D721Med (cell line): Measurements from ENCODE around the gene STIM2.

Source experiments
- DNase-seq: peaks from one replicate; pipeline ENCODE4 v3.0.0; 2011; ENCODE audit warnings: low spot score; ENCODE audit not compliant: insufficient read length
- FAIRE-seq: peaks from 2 replicates; lab custom pipeline; 2011; peaks lifted over from hg19 to GRCh38; lab: Jason Lieb, UNC
- CTCF ChIP-seq: IDR thresholded peaks from 2 replicates; pipeline ENCODE4 v1.5.1; 2012; ENCODE audit warnings: mild to moderate bottlenecking, control low read depth; ENCODE audit not compliant: insufficient read depth; ENCODE audit errors: missing control alignments

The STIM2 gene

GRCh38 chr4:26867914-26868684 is 7.5 kb downstream of the STIM2 start:
- FAIRE-seq = no peak
- TF ChIP-seq CTCF = no peak
- DNase-seq = no peak

GRCh38 chr4:26870576-26871262 is 10.1 kb downstream of the STIM2 start:
- DNase-seq (no peak), FAIRE-seq (no peak)
- no peak for TF ChIP-seq CTCF

GRCh38 chr4:26871611-26872010 is 11.0 kb downstream of the STIM2 start:
- no peak for FAIRE-seq
- TF ChIP-seq CTCF = no peak
- no peak for DNase-seq

GRCh38 chr4:26873391-26874026 is 12.9 kb downstream of the STIM2 start:
- no peak for DNase-seq
- no peak for TF ChIP-seq CTCF
- no peak for FAIRE-seq

GRCh38 chr4:26874110-26874509 is 13.5 kb downstream of the STIM2 start:
- FAIRE-seq = no peak
- DNase-seq = no peak
- no peak for TF ChIP-seq CTCF

GRCh38 chr4:26877406-26877805 is 16.8 kb downstream of the STIM2 start:
- TF ChIP-seq CTCF = no peak
- no peak for DNase-seq
- no peak for FAIRE-seq
